ENCODE measurements around the gene IMMP2L.

Gene IMMP2L

GRCh38 chr7:111405621-111406020 is 156.7 kb downstream of the IMMP2L start:
- H3K4me1 ChIP-seq (ENCODE audit: control insufficient read depth, insufficient read depth, low read length), result peaks cover 3% of the 10 kb centered on the region
- H3K36me3 ChIP-seq (ENCODE audit: control insufficient read depth, insufficient read depth, low read length), result no peaks in the 10 kb centered on the region
- no peak overlapping the region for H3K27ac ChIP-seq (ENCODE audit: insufficient read depth, low read depth, low read length, poor library complexity, severe bottlenecking)
- no peaks in the 10 kb centered on the region for H3K27me3 ChIP-seq (ENCODE audit: control insufficient read depth, insufficient read depth, low read length, poor library complexity, severe bottlenecking)
- no peak overlapping the region for H3K4me3 ChIP-seq (ENCODE audit: insufficient read depth, low read depth, low read length)
- H3K9me3 ChIP-seq (ENCODE audit: control insufficient read depth, low read length), result no peaks in the 10 kb centered on the region
- WGBS, 2 experiments, result 88% methylated on average over 1 of the region's 1 CpG; no CpG with 5 or more reads in 1 of the 2 experiments

- H3K27ac ChIP-seq (ENCODE audit: insufficient read depth, low read depth, low read length, poor library complexity, severe bottlenecking), result no peak overlapping the region
- no peaks in the 10 kb centered on the region for H3K27me3 ChIP-seq (ENCODE audit: control insufficient read depth, insufficient read depth, low read length, poor library complexity, severe bottlenecking)
- H3K4me1 ChIP-seq (ENCODE audit: control insufficient read depth, insufficient read depth, low read length), result no peaks in the 10 kb centered on the region
- H3K4me3 ChIP-seq (ENCODE audit: insufficient read depth, low read depth, low read length), result no peak overlapping the region
- H3K36me3 ChIP-seq (ENCODE audit: control insufficient read depth, insufficient read depth, low read length), result no peaks in the 10 kb centered on the region
- H3K9me3 ChIP-seq (ENCODE audit: control insufficient read depth, low read length), result no peaks in the 10 kb centered on the region
- 87 to 98% methylated on average over 3 of the region's 3 CpGs for WGBS, 2 experiments
These were observed 160.8 kb downstream of the IMMP2L start for GRCh38 chr7:111401516-111401915.

- Histone ChIP-seq H3K9me3 (ENCODE audit: control insufficient read depth, low read length) (no peaks in the 10 kb centered on the region), H3K27me3 (ENCODE audit: control insufficient read depth, insufficient read depth, low read length, poor library complexity, severe bottlenecking) (no peaks in the 10 kb centered on the region), H3K36me3 (ENCODE audit: control insufficient read depth, insufficient read depth, low read length) (no peaks in the 10 kb centered on the region), H3K27ac (ENCODE audit: insufficient read depth, low read depth, low read length, poor library complexity, severe bottlenecking) (no peak overlapping the region), H3K4me3 (ENCODE audit: insufficient read depth, low read depth, low read length) (no peak overlapping the region), H3K4me1 (ENCODE audit: control insufficient read depth, insufficient read depth, low read length) (no peaks in the 10 kb centered on the region)
- WGBS, 2 experiments, result 88 to 96% methylated on average over 2 of the region's 2 CpGs
These were observed 162.2 kb downstream of the IMMP2L start for GRCh38 chr7:111400088-111400487.

GRCh38 chr7:111394891-111395290 is 167.4 kb downstream of the IMMP2L start:
- H3K4me3 ChIP-seq (ENCODE audit: insufficient read depth, low read depth, low read length), result no peak overlapping the region
- no peaks in the 10 kb centered on the region for H3K36me3 ChIP-seq (ENCODE audit: control insufficient read depth, insufficient read depth, low read length)
- 95 to 97% methylated on average over 4 of the region's 4 CpGs for WGBS, 2 experiments
- H3K27me3 ChIP-seq (ENCODE audit: control insufficient read depth, insufficient read depth, low read length, poor library complexity, severe bottlenecking), result no peaks in the 10 kb centered on the region
- no peaks in the 10 kb centered on the region for H3K9me3 ChIP-seq (ENCODE audit: control insufficient read depth, low read length)
- peaks cover 12% of the 10 kb centered on the region for H3K4me1 ChIP-seq (ENCODE audit: control insufficient read depth, insufficient read depth, low read length)
- H3K27ac ChIP-seq (ENCODE audit: insufficient read depth, low read depth, low read length, poor library complexity, severe bottlenecking), result no peak overlapping the region

- Histone ChIP-seq H3K36me3 (ENCODE audit: control insufficient read depth, insufficient read depth, low read length) (no peaks in the 10 kb centered on the region), H3K4me1 (ENCODE audit: control insufficient read depth, insufficient read depth, low read length) (peaks cover 12% of the 10 kb centered on the region), H3K27ac (ENCODE audit: insufficient read depth, low read depth, low read length, poor library complexity, severe bottlenecking) (peak overlapping the region; percentile 64), H3K27me3 (ENCODE audit: control insufficient read depth, insufficient read depth, low read length, poor library complexity, severe bottlenecking) (no peaks in the 10 kb centered on the region), H3K9me3 (ENCODE audit: control insufficient read depth, low read length) (no peaks in the 10 kb centered on the region), H3K4me3 (ENCODE audit: insufficient read depth, low read depth, low read length) (no peak overlapping the region)
- WGBS, 2 experiments, result 58 to 72% methylated on average over 2 to 3 of the region's 3 CpGs
These were observed 169.1 kb downstream of the IMMP2L start for GRCh38 chr7:111393011-111393754.

- H3K27me3 ChIP-seq (ENCODE audit: control insufficient read depth, insufficient read depth, low read length, poor library complexity, severe bottlenecking), result no peaks in the 10 kb centered on the region
- no peak overlapping the region for H3K4me3 ChIP-seq (ENCODE audit: insufficient read depth, low read depth, low read length)
- H3K36me3 ChIP-seq (ENCODE audit: control insufficient read depth, insufficient read depth, low read length), result no peaks in the 10 kb centered on the region
- no peak overlapping the region for H3K27ac ChIP-seq (ENCODE audit: insufficient read depth, low read depth, low read length, poor library complexity, severe bottlenecking)
- whole genome bisulfite sequencing, 2 experiments, result 72 to 88% methylated on average over 1 of the region's 1 CpG
- no peaks in the 10 kb centered on the region for H3K9me3 ChIP-seq (ENCODE audit: control insufficient read depth, low read length)
- peaks cover 12% of the 10 kb centered on the region for H3K4me1 ChIP-seq (ENCODE audit: control insufficient read depth, insufficient read depth, low read length)
These were observed 170.0 kb downstream of the IMMP2L start for GRCh38 chr7:111392294-111392693.

- Histone ChIP-seq H3K27me3 (ENCODE audit: control insufficient read depth, insufficient read depth, low read length, poor library complexity, severe bottlenecking) (no peaks in the 10 kb centered on the region), H3K9me3 (ENCODE audit: control insufficient read depth, low read length) (no peaks in the 10 kb centered on the region), H3K4me1 (ENCODE audit: control insufficient read depth, insufficient read depth, low read length) (peaks cover 12% of the 10 kb centered on the region), H3K27ac (ENCODE audit: insufficient read depth, low read depth, low read length, poor library complexity, severe bottlenecking) (no peak overlapping the region), H3K4me3 (ENCODE audit: insufficient read depth, low read depth, low read length) (no peak overlapping the region), H3K36me3 (ENCODE audit: control insufficient read depth, insufficient read depth, low read length) (no peaks in the 10 kb centered on the region)
- WGBS, 2 experiments, result 88 to 92% methylated on average over 4 of the region's 4 CpGs
These were observed 172.3 kb downstream of the IMMP2L start for GRCh38 chr7:111390000-111390399.

GRCh38 chr7:111388912-111389311 is 173.4 kb downstream of the IMMP2L start:
- peaks cover 12% of the 10 kb centered on the region for H3K4me1 ChIP-seq (ENCODE audit: control insufficient read depth, insufficient read depth, low read length)
- H3K27me3 ChIP-seq (ENCODE audit: control insufficient read depth, insufficient read depth, low read length, poor library complexity, severe bottlenecking), result no peaks in the 10 kb centered on the region
- no peak overlapping the region for H3K27ac ChIP-seq (ENCODE audit: insufficient read depth, low read depth, low read length, poor library complexity, severe bottlenecking)
- 86 to 93% methylated on average over 2 of the region's 2 CpGs for WGBS, 2 experiments
- no peaks in the 10 kb centered on the region for H3K36me3 ChIP-seq (ENCODE audit: control insufficient read depth, insufficient read depth, low read length)
- no peaks in the 10 kb centered on the region for H3K9me3 ChIP-seq (ENCODE audit: control insufficient read depth, low read length)
- H3K4me3 ChIP-seq (ENCODE audit: insufficient read depth, low read depth, low read length), result no peak overlapping the region

- Histone ChIP-seq H3K36me3 (ENCODE audit: control insufficient read depth, insufficient read depth, low read length) (no peaks in the 10 kb centered on the region), H3K27me3 (ENCODE audit: control insufficient read depth, insufficient read depth, low read length, poor library complexity, severe bottlenecking) (no peaks in the 10 kb centered on the region), H3K4me3 (ENCODE audit: insufficient read depth, low read depth, low read length) (no peak overlapping the region), H3K27ac (ENCODE audit: insufficient read depth, low read depth, low read length, poor library complexity, severe bottlenecking) (no peak overlapping the region), H3K4me1 (ENCODE audit: control insufficient read depth, insufficient read depth, low read length) (peaks cover 8% of the 10 kb centered on the region), H3K9me3 (ENCODE audit: control insufficient read depth, low read length) (no peaks in the 10 kb centered on the region)
- 91 to 92% methylated on average over 1 to 2 of the region's 2 CpGs for WGBS, 2 experiments
These were observed 174.3 kb downstream of the IMMP2L start for GRCh38 chr7:111388016-111388415.

GRCh38 chr7:111384065-111384891 is 178.0 kb downstream of the IMMP2L start:
- Histone ChIP-seq H3K27me3 (ENCODE audit: control insufficient read depth, insufficient read depth, low read length, poor library complexity, severe bottlenecking) (no peaks in the 10 kb centered on the region), H3K4me1 (ENCODE audit: control insufficient read depth, insufficient read depth, low read length) (no peaks in the 10 kb centered on the region), H3K4me3 (ENCODE audit: insufficient read depth, low read depth, low read length) (no peak overlapping the region), H3K36me3 (ENCODE audit: control insufficient read depth, insufficient read depth, low read length) (no peaks in the 10 kb centered on the region), H3K9me3 (ENCODE audit: control insufficient read depth, low read length) (no peaks in the 10 kb centered on the region), H3K27ac (ENCODE audit: insufficient read depth, low read depth, low read length, poor library complexity, severe bottlenecking) (no peak overlapping the region)
- WGBS, 2 experiments, result 92 to 96% methylated on average over 3 of the region's 3 CpGs
